ENCODE results near the gene OXER1.
"Not testable (repeated sequence)": the region's sequence is repeated elsewhere in the genome, so short reads cannot be mapped to it uniquely, and the experiment has no call there.

Gene OXER1

DNA sequence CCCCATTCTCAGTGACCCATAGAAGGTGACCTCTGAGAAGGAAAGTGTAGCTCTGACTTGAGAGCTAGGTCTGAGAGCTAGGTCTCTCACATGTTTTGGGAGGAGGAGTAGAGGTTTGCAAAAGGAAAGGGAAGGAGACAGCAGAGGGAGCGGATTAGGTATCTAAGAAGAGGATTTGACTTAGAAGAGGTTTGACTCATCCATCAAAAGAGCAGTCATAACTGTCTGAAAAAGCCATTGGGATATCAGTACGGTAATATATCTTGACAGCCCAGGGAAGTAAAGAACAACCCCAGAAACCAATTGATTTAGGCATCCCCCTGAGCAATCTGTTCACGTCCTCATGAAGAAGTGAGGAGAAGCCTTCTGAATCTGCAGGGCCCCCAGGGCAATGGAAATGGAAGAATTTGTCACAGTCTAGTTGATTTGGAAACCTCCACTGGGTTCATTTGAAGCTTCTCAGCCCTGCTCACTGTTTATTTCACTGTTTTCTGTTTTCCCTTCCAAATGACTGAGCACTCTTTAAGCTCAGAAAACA is 19.3 kb downstream of the OXER1 start:
- no peak for DNase-seq

DNA sequence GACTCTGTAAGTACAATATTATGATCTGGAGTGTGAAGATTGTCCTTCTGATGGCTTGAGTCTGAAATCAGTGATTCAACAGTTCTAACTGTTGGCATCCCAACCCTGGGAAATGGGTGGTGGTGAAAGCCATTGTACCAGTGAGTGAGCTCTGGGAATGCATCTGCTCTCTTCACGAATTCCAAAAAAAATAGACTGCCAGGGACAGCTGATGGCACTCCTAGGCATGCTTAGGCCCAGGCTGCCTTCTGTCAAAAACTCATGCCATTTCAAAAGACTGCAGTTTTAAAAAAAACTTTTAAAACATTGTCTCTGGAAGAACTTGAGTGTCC is 20.3 kb downstream of the OXER1 start:
- no peak for DNase-seq

DNA sequence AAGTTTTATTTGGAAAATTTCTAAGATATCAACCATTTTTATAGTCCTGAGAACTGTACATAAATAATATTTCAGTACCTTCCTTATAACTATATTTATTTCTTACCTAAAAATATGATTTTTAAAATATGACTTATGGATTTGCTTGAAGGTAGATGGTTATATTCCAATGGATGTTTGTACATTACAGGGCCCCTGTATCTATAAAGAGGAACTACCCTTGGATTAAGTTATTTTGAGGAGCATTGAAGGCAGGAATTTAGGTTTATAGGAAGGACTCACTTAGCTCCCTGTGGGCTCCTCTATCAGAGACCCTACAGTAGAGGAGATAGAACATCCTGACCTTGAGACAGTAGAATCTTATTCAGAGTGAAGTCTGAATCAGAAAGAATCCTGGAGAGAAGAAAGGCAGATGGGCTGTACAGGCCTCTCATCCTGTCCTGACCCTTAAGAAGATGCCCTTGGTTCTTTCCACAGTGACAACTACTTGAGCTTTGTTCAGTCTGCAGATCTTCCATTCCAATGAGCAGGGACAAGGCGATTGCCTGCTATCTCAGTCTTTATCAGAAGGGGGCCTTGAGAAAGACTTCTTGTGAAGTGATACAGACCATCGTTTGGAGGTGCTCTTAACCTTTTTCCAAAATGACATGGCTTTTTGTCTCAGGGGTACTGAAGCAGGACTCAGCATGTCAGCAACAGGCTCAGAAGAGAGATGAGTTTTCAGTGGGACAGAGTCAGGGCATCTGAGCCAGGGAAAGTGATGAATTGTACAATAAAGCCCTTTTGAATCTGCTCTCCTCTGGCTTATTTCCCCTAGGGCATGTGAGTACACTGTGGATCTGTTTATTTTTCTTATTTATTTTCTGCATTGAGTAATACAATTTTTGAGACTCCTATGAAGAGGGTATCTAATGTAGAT is 20.9 kb downstream of the OXER1 start:
- DNase-seq: no peak

DNA sequence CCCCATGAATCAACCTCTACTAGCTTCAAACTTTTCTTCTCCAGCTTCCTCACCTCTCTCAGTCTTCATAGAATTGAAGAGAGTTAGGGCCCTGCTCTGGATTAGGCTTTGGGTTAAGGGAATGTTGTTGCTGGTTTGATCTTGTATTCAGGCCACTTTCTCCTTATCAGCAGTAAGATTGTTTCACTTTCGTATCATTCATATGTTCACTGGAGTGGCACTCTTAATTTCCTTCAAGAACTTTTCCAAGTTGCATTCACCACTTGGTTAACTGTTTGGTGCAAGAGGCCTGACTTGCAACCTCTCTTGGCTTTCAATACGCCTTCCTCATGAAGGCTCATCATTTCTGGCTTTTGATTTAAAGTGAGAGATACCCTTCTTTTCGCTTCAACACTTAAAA is 22.8 kb downstream of the OXER1 start:
- DNase-seq: no peak

DNA sequence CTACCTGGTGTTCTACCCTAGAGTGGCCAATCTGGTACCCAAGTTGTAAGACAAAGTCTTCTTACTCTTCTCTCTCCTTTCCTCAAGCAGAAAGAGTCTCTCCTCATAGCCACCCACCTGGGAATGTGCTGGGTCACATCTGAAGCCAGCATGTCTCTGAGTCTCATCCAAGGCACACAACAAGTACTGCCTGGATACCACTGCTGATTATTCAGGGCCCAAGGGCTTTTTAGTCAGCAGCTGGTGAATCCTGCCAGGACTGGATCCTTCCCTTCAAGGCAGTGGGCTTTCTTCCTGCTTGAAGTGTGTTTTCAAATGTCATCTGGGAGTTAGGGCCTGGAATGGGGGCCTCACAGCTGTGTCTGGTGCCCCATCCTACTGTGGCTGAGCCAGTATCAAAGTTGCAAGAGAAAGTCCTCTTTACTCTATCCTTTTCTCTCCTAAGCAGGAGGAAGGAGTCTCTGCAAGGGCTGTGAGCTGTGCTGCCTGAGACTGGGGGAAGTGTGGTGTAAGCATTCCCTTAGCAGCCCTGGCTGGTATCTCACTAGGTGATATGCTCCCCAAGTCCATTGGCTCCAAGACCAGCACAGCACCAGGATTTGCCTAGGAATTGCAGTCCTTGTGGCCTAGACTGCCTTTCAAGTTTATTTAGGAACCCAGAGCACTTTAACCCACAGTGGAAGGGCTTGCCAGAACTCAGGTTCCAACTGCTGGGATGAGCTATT is 27.2 kb downstream of the OXER1 start:
- no peak for DNase-seq

DNA sequence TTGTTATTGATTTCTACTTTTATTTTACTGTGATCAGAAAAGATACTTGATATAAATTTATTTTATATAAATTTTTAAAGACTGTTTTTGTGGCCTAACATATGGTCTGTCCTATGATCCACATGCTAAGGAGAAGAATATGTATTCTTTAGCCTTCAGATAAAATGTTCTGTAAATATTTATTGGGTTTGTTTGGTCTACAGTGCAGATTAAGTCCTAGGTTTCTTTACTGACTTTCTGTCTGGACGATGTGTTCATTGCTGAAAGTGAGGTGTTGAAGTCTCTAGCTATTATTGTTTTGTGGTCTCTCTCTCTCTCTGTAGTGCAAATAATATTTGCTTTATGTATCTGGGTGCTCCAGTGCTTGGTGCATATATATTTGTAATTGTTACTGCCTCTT is 30.1 kb downstream of the OXER1 start:
- DNase-seq: no peak

DNA sequence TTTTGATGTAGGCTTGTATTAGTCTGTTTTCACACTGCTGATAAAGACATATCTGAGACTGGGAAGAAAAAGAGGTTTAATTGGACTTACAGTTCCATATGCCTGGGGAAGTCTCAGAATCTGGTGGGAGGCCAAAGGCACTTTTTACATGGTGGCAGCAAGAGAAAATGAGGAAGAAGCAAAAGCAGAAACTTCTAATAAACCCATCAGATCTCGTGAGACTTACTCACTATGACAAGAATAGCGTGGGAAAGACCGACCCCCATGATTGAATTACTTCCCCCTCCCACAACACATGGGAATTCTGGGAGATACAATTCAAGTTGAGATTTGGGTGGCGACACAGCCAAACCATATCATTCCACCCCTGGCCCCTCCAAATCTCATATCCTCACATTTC is 32.6 kb downstream of the OXER1 start:
- not testable (repeated sequence) for DNase-seq

DNA sequence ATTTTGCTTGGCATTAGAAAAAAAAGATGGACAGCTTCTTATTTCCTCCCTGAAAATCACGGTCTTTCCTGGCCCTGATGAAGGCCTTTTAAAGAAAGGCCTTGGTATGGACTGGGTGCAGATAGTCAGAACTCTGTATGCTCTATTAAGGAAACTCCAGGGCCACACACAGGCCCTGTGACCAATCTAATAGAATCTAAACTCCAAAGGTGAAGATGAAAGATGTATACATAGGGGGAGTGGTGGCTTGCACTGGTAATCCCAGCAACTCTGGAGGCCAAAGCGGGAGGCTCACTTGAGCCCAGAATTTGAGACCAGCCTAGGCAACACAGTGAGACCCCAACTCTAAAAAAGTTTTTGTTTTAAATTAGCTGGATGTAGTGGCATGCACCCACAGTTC is 37.3 kb downstream of the OXER1 start:
- no peak for DNase-seq

DNA sequence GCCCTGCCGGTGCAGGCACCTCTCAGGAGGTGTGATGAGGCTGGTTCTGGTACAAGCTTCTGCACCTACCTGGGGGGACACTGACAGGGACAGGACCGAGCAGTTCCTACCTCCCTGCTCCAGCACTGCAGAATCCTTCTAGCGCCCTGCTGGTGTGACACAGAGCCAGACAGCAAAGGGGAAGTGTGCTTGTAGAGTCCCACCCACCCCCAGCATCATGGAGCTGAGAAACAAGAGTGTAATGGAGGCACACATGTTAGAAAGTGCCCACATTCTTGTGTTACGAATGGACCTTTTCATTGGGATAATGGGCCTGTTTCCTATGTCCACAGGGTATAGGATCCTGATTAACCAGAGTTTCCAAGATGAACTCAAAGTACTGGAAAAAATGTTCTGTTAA is 38.3 kb downstream of the OXER1 start:
- no peak for DNase-seq

DNA sequence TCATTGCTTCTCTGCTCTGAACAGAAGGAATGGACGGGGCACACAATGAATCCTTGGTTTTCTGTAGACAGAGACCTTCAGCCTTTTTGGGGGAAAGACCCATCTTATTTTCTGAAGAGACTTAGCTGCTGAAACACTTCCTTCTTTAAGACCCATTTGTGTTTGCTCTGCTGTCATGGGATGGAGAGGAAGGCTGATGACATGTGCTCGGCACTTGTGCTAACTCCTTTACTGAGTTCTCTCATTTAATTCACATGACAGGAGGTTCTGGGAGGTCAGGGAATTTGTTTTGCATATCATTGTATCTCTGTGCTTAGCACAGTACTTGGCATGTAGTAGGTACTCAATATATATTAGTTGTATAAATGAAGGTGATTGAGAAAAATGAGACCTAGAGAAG is 39.0 kb downstream of the OXER1 start:
- no peak for DNase-seq

DNA sequence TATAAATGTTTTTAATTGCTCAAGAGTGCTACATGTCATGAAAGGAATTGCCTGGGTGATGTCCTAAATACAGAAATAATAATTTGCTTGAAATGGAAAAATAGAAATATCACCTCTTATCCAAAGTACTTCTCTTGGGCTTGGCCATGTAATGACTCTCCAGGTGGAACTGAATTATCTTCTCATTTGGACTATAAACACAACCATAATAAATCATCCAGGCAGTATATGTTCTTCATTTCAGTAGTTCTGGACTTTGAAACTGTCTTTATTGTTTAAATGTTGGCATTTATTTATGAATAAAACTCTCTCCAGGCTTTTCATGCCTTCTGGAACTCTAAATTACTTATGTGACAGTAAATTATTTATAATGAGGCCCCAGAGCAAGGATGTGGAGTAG is 40.5 kb downstream of the OXER1 start:
- DNase-seq: no peak

DNA sequence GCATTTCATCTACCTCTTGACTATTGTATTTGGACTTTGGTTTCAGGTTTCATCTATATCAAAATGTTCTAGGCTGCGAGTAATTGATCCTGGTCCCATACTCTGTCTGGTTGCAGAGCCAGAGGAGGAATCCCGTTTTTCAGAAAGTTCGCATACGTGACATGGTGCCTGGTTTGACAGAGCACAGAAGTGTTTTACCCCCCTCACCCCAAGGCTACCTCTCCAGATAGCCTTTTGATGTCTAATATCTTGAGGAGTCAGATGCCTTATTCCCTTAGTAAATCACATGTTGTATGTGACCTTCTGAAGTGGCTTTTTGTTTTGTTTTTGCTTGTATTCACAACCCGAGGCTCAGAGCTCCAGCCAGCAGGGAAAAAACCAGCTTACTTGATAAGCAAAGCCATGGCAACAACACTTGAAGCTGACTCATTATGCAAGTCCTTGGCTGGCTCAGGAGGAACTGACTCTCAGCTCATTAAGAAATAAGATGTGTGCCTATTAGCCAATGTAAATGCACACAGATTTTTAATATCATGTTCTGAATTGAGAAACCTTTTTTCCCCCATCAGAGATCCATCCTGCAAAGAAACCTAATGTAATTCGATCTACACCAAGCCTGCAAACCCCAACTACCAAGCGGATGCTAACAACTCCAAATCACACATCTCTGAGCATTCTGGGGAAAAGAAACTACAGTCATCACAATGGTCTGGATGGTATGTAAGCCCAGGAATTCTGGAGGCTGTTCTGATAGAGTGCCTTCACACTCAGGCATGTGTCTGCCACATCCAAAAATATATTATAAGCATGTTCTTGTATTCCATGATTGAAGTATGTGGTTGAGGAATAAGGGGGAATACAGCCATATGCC is 41.4 kb downstream of the OXER1 start:
- DNase-seq: no peak

DNA sequence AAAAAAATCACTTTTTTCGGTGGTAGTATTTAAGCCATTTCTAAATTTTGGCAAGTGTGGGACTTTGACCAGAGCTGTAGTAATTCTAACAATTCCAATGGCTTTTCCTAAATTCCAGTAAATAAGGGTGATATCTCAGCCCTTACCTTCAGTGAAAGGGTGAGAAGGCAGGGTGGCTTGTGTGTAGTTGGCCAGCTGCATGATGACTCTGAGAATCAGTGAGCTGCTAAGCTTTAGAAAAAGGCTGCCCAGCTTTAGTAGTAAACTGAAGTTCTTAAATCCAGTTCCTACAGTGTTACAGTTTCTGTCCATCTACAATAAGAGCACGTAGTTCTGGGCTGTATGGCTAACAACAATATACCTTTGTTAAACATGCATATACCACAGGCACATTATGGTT is 42.0 kb downstream of the OXER1 start:
- no peak for DNase-seq

DNA sequence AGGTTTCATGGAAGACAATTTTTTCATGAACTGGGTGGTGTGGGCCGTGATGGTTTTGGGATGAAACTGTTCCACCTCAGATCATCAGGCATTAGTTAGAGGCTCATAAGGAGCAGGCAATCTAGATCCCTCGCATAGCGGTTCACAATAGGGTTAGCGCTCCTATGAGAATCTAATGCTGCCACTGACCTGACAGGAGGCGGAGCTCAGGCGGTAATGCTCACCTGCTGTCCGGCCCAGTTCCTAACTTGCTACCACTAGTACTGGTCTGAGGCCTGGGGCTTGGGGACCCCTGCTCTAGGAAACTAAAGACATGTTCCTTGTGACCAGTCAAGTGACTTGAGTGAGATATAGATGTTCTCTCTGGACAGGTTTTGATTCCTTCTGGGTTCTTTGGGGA is 49.2 kb downstream of the OXER1 start:
- no peak for DNase-seq

DNA sequence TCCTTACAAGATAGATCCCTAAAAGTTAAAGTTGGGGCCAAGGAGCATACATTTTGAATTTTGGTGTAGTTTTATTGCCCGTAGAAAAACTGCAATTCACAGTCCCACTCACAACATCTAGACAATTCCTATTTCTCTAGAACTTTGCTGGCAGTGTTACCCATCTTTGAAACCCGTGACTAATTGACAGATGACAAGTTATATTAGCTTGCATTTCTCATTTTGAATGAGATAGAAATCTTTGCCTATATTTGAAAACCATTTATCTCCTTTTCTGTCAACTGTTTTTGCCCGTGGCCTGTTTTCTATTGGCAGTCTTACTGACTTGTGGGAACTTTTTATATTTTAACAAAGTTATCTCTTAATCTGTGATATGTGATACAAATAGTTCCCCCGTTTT is 50.0 kb downstream of the OXER1 start:
- no peak for DNase-seq

DNA sequence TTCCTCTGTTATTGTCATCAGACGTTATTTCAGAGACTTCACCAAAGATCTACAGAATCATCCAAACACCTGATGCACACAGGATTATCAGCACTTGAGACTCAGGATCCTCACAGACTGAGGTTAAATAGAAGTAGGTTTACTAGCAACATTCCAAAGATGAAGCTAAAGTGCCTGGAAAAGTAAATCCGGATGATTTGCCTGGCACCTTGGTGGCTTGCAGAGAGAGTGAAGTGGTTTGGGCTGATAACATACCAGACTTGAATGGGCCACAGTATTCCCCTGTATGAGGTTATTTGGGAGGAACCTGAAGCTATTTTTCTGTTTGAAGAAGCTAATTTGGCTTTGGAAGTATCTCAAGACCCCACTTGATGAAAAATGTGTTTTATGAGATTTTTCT is 51.0 kb downstream of the OXER1 start:
- DNase-seq: no peak

Measured in activated CD4-positive, CD25-positive, alpha-beta regulatory T cell treated with anti-CD3 and anti-CD28 coated beads, Interleukin-2, amount 50 U/mL, for 72 hours (primary cell).